ENCODE measurements around the gene ABCA2. TPM values are rescaled to one million over a fixed set of nuclear protein-coding genes. Genes with fewer than 3 reads are reported as not detected.

Gene ABCA2, protein sequence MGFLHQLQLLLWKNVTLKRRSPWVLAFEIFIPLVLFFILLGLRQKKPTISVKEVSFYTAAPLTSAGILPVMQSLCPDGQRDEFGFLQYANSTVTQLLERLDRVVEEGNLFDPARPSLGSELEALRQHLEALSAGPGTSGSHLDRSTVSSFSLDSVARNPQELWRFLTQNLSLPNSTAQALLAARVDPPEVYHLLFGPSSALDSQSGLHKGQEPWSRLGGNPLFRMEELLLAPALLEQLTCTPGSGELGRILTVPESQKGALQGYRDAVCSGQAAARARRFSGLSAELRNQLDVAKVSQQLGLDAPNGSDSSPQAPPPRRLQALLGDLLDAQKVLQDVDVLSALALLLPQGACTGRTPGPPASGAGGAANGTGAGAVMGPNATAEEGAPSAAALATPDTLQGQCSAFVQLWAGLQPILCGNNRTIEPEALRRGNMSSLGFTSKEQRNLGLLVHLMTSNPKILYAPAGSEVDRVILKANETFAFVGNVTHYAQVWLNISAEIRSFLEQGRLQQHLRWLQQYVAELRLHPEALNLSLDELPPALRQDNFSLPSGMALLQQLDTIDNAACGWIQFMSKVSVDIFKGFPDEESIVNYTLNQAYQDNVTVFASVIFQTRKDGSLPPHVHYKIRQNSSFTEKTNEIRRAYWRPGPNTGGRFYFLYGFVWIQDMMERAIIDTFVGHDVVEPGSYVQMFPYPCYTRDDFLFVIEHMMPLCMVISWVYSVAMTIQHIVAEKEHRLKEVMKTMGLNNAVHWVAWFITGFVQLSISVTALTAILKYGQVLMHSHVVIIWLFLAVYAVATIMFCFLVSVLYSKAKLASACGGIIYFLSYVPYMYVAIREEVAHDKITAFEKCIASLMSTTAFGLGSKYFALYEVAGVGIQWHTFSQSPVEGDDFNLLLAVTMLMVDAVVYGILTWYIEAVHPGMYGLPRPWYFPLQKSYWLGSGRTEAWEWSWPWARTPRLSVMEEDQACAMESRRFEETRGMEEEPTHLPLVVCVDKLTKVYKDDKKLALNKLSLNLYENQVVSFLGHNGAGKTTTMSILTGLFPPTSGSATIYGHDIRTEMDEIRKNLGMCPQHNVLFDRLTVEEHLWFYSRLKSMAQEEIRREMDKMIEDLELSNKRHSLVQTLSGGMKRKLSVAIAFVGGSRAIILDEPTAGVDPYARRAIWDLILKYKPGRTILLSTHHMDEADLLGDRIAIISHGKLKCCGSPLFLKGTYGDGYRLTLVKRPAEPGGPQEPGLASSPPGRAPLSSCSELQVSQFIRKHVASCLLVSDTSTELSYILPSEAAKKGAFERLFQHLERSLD (N-terminal part only)
- total RNA-seq: 10 to 100 TPM; 14.1 to 20.0 (median 16.7) TPM

DNA sequence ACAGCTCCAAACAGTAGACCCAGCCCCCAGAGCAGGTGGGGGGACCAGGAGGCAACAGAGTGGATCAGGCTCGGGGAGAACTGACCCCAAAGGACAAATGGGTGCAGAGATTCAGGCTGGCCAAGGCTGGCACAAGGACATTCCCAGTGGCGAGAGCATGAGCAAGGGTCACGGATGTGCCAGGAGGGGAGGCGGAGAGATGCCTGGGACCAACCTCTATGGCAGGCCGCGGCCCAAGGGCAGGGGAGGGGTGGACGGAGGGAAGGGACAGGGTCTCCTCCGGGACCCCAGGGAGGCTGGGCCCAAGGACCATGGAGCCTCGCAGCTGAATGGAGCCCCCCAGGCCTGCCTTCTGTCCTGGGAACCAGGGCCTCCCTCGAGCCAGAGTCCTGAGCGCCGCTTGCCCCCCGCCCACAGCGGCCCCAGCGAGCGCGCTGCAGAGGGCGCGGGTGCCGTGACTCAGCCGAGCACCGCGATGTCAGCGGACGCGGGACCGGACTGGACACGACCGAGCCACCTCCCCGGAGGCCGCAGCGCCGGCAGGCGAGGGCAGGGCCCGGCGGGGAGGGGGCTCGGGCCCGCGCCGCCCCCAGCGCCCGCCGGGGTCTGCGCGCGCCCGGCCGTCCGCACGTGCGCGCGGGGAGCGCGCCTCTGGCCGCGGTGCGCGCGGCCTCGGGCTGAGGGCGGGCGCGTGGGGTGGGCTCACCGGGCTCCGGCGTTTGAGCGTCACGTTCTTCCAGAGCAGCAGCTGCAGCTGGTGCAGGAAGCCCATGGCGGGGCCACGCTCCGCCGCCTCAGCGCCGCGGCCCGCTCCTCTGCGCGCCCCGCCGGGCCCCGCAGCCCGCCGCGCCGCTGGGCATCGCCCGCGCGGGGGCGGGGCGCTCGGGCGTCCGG, at the start of gene ABCA2:
ABCA2 (minus strand) TSS at position 869 of the 894 bp plus-strand sequence; CDS start at position 772, 97 bp downstream.
- H3K9me3 ChIP-seq: no peaks in the 10 kb centered on the region
- intact Hi-C loops (cut with DNase I; ENCODE audit: low total_unique reads): loop anchor here (2.0 to 5.0 kb wide), 2 partner anchors 83 to 180 kb away; partner anchors contain the start of genes C8G, FBXW5 and PHPT1
- no peaks in the 10 kb centered on the region for H3K36me3 ChIP-seq
- TF ChIP-seq POLR2A (IDR thresholded peaks at IDR 0.05): peak in 1 of 2 donors; percentile 26
- TF ChIP-seq CTCF (IDR thresholded peaks at IDR 0.05 in 4 of 5, conservative IDR thresholded peaks at IDR 0.05 in 1 of 5): no peak
- no peaks in the 10 kb centered on the region for H3K27me3 ChIP-seq
- DNase-seq (no peak), ATAC-seq (peak; percentile 31 to 35)
- in situ Hi-C loops (cut with MboI; ENCODE audit: low sequenced_read_pairs in 4 of 4): no loop called here
- peak within 1 kb of the TSS; percentile 76 to 91 (median 79) for H3K4me3 ChIP-seq
- peak within 1 kb of the TSS; percentile 43 to 67 (median 64) for H3K27ac ChIP-seq
- H3K4me1 ChIP-seq: peaks cover 20 to 23% of the 10 kb centered on the region in 2 donors

DNA sequence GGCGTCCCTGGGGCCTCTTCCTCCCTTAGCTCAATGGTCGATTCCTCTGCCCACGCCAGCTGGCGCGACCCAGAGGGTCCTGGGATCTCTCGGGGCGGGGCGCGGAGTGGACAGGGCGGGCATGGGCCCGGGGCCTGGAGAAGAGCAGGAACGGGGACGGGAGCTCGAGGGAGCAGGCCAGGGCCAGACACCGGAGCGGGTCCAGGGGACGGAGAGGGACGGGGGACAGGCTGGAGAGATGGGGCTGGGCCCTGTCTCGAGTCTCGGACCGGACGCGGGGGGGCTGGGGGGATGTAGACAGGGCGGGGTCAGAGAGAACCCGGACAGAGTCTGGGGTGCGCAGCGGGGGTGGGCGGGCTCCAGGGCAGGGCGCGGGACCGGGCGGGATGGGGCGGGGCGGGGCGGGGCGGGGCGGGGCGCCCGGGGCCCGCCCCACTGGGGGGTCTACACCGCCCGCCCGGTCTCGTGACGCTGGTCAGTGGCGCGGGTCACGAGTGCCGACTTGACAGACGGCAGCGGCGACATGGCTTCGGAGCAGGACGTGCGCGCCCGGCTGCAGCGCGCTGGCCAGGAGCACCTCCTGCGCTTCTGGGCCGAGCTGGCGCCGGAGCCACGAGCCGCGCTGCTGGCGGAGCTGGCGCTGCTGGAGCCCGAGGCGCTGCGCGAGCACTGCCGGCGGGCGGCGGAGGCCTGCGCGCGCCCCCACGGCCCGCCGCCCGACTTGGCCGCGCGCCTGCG, 49.1 kb upstream of the ABCA2 start, which contains the start of gene UAP1L1:
UAP1L1 (plus strand) TSS at position 508 of the 738 bp plus-strand sequence; CDS start at position 524, 16 bp downstream.
- DNase-seq (peak; percentile 58), ATAC-seq (peak; percentile 37 to 70)
- Histone ChIP-seq H3K4me3 (peak within 1 kb of the TSS; percentile 51 to 64 (median 56)), H3K27me3 (peaks cover 0 to 3% (median 0%) of the 10 kb centered on the region in 3 donors), H3K4me1 (peaks cover 0 to 12% of the 10 kb centered on the region in 2 donors), H3K36me3 (no peaks in the 10 kb centered on the region), H3K9me3 (no peaks in the 10 kb centered on the region), H3K27ac (peak within 1 kb of the TSS; percentile 54 to 55 (median 55))
- intact Hi-C loops (cut with DNase I; ENCODE audit: low total_unique reads): no loop called here
- TF ChIP-seq POLR2A (IDR thresholded peaks at IDR 0.05) (peak; percentile 69 to 70), CTCF (IDR thresholded peaks at IDR 0.05 in 4 of 5, conservative IDR thresholded peaks at IDR 0.05 in 1 of 5) (no peak)
- in situ Hi-C loops (cut with MboI; ENCODE audit: low sequenced_read_pairs in 4 of 4): no loop called here

- H3K9me3 ChIP-seq: no peaks in the 10 kb centered on the region
- peaks cover 0 to 12% of the 10 kb centered on the region in 2 donors for H3K4me1 ChIP-seq
- in situ Hi-C loops (cut with MboI; ENCODE audit: low sequenced_read_pairs in 4 of 4) (no loop called here), intact Hi-C loops (cut with DNase I; ENCODE audit: low total_unique reads) (no loop called here)
- H3K36me3 ChIP-seq: no peaks in the 10 kb centered on the region
- H3K4me3 ChIP-seq: peak overlapping the region; percentile 51 to 64 (median 56)
- ATAC-seq (no peak), DNase-seq (no peak)
- H3K27me3 ChIP-seq: peaks cover 0 to 3% (median 0%) of the 10 kb centered on the region in 3 donors
- H3K27ac ChIP-seq: peak overlapping the region; percentile 51 to 55 (median 54)
- TF ChIP-seq POLR2A (IDR thresholded peaks at IDR 0.05): no peak
- no peak for TF ChIP-seq CTCF (IDR thresholded peaks at IDR 0.05 in 4 of 5, conservative IDR thresholded peaks at IDR 0.05 in 1 of 5)
Measured at GRCh38 chr9:137076636-137077009, 48.6 kb upstream of the ABCA2 start.
